ENCODE data around the gene RRBP1. TPM values are rescaled to one million over a fixed set of nuclear protein-coding genes. Genes with fewer than 3 reads are reported as not detected.

The RRBP1 gene
- total RNA-seq, 1 donor from 2014 or later: 124 TPM

GRCh38 chr20:17621229-17621968 lies 60.6 kb downstream of the RRBP1 start:
- no peak for DNase-seq (ENCODE audit: low spot score)

DNA sequence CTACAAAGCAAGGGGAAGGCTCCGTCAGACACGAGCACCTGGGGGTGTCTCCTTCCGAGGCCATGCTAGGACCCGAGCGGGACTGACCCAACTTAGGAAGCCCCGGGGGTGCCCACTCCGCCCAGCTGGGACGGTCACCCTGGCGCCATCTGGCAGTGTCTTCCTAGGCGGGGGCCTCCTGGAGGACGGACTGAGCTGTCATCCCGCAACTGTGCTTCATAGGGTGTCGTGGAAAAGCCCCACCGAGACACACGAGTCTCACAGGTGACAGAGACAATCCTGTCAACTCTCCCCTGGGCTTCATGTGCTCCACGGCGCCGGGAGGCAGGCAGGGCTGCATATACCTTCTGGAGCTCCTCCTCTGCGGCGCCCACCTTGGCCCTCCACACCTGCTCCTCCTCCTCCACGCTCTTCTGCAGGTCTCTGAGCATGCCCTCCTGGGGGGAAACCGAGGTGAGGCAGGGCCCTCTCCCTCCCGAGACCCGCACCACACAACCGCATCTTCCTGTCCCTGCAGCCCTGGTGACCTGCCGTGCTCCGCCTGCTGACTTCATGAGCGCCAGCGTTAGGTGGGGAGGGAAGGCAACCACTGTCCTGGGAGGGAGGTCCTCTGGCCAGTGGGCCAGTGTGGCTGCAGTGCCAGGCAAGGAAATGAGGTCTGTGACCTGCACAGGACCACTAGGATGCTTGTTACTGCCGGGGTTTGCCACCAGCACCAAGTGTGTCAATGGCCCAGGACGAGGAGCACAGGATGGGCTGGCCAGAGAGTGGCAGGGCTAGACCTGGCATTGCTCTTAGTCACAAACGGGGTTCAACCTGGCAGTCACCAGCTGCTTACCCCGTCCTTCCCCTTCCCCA lies 61.4 kb downstream of the RRBP1 start:
- DNase-seq (ENCODE audit: low spot score): no peak

- DNase-seq (ENCODE audit: low spot score): no peak
These were observed 62.5 kb downstream of the RRBP1 start for GRCh38 chr20:17619351-17620093.

- no peak for DNase-seq (ENCODE audit: low spot score)
These were observed 63.4 kb downstream of the RRBP1 start for GRCh38 chr20:17618673-17619013.

GRCh38 chr20:17617868-17618672 lies 64.0 kb downstream of the RRBP1 start:
- DNase-seq (ENCODE audit: low spot score): no peak

- DNase-seq (ENCODE audit: low spot score): no peak
These were observed 64.7 kb downstream of the RRBP1 start for GRCh38 chr20:17617212-17617867.

- DNase-seq (ENCODE audit: low spot score): no peak
These were observed 65.4 kb downstream of the RRBP1 start for GRCh38 chr20:17616480-17617211.

DNA sequence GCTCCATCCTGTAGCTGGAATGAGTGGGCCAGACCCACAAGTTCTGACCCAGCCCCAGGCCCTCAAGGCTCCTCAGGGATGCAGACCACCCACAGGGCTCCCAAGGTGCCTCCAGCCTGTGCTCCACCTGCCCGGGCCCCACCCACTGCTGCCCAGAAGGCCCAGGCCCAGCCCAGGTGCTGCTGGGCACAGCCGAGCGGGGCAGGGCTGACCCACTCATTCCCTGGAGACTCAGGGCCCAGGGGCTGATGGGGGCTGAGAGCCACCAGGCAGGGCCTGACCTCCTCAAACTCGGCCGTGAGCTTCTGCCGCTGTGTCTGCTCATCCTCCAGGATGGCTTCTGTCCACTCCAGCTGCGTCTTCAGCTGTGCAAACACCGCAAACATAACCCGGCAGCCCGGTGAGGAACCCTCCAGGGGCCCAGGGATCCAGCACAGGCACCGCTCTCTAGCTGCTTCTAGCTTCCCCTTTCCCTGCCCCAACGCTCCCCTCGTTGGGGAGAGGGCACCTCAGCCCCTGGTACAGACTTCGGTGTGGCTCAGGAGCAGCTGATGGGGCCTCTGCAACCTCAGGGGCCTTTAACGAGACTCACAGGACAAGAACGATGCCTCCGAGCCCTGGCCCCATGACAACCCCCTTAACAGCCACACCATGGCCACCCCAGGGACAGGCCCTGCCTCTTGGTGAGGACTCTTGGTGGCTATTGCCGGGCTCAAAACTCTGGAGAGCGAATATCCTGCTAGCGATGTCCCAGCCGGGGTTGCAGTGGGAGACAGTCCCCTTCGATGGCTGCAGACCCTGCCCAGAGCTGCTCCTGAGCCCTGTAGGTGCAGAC lies 66.2 kb downstream of the RRBP1 start:
- no peak for DNase-seq (ENCODE audit: low spot score)

DNA sequence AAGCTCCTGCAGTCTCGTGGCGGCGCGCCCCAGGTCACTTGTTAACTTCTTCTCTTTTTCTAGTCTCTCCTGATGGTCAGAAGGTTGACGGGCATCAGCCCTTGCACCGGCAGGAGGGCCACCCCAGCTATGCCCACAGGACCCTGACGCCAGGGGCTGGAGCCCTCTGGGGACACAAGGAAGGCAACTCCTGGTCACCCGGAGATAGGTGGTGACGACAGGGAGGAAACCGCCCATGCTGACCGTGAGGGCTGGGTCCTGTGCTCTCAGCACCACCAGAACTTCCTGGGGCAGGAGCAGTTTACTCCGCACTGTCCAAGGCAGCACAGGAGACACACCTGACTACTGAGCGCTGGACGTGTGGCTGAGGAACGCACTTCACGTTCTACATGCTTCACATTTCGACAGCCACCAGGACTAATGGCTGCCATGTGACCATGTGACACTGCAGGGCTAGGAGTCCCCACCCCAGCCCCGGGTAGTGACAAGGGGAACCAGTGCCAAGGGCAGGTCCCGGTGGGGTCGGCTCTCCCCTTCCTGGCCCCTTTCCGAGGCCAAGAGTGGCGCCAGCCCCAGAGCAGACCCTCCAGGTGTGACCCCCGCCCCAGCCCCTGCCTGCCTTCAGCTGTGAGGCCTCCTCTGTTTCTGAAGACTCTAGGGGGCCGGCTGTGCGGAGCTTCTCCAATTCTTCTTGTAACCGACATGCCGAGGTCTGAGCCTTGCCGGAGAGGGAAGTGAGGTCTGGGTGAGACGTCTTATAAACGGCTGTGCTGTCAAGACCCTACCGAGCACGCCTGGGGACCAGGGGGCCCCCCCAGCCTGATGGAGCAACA lies 67.0 kb downstream of the RRBP1 start:
- DNase-seq (ENCODE audit: low spot score): no peak

DNA sequence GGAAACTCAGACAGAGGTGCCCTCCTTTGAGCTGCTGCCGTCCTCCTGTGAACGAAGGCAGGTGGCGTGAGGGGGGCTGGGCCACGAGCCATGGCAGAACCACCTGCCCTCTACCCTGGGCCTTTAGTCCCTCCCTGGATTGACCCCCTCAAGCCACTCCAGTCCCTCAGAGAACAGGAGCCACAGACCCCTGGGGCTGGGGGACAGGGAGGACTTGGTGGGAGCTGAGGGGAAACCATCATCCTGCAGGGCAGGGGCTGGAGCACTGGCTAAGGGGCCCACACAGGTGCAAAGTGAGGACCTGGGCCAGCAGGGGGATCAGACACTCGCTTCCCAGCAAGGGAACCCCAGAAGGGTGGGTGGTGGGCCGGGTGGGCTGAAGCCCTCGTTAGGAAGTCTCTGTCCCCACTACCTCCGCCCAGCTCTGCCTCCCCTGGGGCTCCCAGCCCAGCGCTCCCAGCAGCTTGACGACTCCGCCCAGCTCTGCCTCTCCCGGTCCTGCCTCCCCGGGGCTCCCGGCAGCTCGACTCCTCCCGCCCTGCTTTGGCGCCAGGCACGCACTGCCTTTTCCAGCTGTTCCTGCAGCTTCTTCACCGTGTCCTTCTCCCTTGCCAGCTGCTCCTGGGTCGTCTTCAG lies 67.7 kb downstream of the RRBP1 start:
- peak; percentile 82 for DNase-seq (ENCODE audit: low spot score)

GRCh38 chr20:17613328-17614175 lies 68.5 kb downstream of the RRBP1 start:
- DNase-seq (ENCODE audit: low spot score): no peak

DNA sequence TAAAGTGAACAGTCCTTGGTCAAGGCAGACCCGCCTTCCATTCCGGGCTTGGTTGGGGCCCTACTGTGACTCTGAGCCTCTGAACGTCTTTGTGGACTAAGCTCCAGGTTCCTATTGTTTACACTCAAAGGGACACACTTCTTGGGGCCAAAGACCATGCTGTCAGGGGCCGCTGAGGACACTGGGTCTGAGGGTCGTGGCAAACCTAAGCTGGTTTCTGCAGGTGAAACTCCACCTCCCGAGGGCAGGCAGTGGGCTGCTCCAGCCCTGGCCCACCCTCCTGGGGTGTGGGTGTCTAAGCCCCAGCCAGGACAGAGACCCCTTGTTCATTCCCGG lies 69.1 kb downstream of the RRBP1 start:
- no peak for DNase-seq (ENCODE audit: low spot score)

DNA sequence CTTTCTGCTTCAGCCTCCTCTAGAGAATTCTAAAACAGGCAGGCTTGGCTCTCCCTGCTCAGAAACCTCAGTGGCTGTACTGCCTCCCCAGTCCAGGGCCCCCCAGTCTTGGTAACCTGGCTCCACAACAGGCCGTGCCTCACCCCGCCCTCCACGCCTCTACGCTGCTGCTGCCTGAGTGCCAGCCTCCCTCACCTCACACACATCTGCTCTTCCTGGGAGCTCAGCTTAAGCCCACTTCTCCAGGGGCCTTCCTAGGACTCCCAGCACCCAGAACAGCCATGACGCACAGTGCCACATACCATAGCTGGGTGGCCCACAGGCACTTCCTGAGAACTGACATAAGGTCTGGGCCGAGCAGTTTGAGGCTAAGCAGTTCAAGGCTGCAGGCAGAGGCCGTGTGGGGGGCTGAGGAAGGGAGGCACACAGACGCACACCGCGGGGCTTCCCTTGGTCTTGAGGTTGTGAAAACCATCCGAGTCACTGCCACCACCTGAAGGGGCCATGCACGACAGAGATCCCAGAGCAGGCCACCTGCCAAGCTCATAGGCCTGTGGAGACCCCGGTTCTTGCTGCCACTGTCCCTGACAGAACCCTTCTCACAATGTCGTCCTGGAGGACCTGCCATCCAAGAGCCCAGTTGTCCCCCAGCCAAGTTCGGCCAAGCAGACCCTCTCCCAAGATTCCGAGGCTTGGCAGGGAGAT lies 69.6 kb downstream of the RRBP1 start:
- DNase-seq (ENCODE audit: low spot score): peak; percentile 75

- no peak for DNase-seq (ENCODE audit: low spot score)
These were observed 70.3 kb downstream of the RRBP1 start for GRCh38 chr20:17611540-17612286.

DNA sequence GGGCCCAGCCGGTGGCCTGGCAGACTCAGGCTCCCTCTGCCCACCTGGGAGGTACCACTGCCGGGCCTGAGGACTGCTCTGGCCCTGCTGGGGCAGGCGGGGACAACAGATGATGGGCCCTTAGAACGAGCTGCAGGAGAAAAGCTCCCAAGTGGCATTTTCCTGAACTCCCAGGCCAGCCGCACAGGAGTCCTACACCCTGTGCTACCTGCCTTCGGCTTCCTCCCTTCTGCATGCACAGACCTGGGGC lies 70.8 kb downstream of the RRBP1 start:
- no peak for DNase-seq (ENCODE audit: low spot score)
